ENCODE results near the gene ATP11A.
"Not testable (repeated sequence)": the region's sequence is repeated elsewhere in the genome, so short reads cannot be mapped to it uniquely, and the experiment has no call there.

The ATP11A gene

DNA sequence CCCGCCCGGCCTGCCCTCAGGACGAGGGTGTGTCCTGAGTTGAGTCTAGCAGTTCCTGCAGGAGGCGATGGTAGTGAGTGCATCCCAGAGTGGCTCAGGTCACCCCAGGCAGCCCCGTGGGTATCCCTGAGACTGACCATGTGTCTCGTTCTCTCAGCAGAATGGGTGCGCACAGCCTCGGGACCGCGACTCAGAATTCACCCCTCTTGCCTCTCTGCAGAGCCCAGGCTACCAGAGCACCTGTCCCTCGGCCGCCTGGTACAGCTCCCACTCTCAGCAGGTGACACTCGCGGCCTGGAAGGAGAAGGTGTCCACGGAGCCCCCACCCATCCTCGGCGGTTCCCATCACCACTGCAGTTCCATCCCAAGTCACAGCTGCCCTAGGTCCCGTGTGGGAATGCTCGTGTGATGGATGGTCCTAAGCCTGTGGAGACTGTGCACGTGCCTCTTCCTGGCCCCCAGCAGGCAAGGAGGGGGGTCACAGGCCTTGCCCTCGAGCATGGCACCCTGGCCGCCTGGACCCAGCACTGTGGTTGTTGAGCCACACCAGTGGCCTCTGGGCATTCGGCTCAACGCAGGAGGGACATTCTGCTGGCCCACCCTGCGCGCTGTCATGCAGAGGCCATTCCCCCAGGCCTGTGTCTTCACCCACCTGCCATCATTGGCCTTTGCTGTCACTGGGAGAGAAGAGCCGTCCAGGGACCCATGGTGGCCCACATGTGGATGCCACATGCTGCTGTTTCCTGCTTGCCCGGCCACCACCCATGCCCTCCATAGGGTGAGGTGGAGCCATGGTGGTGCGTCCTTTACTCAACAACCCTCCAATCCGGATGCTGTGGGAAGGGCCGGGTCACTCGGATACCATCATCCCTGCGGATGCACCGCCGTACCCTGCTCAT, 192.1 kb downstream of the ATP11A start:
- no peak for DNase-seq (ENCODE audit: low read depth)

DNA sequence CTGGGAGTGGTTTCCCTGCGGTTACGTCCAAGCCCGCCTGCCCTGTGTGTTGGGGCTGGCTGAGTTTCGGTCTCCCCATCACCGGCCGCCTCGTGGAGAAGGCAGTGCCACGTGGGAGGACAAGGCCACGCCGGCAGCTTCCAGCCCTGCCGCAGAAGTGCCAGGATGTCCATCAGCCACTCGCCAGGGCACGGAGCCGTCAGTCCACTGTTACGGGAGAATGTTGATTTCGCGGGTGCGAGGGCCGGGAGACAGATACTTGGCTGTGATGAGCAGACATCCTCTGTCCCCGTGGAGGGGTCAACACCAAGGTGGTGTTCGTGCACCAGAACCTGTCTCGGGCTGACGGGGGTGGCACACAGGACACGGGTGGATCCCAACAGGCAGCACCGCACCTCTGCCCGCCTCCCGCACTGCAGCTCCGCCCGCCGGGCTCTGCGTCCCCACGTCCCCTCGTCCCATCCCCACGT, 192.8 kb downstream of the ATP11A start:
- DNase-seq (ENCODE audit: low read depth) = no peak

DNA sequence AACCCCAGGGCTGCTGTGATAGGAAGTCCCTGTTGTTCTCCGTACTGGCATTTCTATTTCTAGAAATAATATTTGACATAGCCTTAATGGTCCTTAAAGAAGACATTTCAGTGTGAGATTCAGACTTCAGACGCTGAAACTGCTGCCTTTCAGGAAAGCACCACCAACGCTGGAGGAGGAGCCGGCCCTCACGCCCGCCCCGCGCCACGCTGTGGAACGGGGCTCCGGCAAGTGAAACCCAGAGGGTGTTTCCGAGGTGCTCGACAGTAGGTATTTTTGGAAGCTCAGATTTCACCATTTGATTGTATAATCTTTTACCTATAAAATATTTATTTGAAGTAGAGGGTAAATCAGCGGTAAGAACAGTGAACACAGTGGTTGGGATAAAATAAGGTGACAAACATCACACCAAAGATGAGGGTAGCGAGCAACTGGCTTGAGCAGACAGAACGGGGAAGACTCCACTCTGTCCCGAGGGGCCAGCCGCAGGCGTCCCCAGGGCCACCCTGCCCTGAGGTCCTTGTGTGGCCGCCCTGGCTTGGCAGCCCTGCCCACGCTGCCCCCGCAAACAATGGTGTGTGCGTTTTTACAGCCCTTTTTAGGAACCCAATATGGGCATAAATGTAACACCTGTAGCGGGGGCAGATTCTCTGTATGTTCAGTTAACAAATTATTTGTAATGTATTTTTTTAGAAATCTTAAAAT, 193.6 kb downstream of the ATP11A start:
- DNase-seq (ENCODE audit: low read depth) = no peak

DNA sequence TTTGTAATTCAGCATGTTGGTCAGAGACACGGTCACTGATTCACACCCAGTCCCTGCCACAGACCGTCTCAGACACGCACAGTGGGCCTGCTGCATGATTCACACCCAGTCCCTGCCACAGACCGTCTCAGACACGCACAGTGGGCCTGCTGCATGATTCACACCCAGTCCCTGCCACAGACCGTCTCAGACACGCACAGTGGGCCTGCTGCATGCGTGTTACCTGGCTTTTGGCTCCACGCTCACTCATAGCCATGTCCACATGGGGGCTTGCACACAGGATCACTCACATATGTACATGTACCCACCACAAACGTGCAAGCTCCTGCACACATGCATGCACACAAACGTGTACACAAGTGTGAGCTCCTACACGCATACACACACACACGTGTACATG, 194.9 kb downstream of the ATP11A start:
- DNase-seq (ENCODE audit: low read depth) = not testable (repeated sequence)

DNA sequence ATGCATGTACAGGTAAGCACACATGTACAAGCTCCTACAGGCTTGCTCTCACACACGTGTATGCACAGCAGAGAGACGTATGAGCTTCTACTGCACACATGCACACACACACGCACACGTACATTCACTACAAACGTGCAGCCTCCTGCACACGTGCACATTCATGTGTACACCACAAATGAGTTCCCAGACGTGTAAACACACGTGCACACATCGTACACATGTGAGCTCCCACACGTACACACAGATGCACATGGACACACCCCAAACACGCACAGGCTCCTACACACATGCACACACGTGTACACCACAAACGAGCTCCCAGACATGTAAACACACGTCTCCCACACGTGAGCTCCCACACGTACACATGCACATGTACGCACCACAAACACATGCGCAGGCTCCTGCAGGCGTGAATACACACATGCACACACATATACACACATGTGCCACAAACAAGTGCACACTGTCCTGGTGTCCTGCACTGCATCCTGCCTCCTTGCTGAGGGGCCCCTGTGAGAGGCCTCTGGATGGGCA, 195.5 kb downstream of the ATP11A start:
- DNase-seq (ENCODE audit: low read depth) = no peak

DNA sequence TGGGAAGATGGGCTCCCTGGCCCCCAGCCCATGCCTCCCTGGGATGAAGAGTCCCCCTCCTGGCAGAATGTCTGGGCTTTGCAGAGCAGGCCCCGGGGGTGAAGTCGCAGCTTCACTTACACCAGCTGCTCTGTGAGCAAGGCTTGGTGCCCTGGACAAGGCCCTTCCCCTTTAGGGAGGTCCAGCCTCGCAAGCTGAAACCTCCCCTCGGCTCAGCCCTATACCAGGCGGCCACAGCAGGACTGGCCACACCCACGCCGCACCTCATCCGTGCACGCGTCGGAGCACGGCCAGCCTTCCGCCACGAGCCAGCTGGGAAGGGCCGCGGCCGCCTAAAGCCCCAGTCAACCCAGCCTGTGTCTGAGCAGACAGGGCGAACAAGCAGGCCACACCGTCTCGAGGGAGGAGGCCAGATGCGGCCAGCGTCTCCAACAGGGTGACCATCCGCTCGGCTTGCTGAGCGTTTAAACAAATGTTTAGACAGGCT, 196.0 kb downstream of the ATP11A start:
- DNase-seq (ENCODE audit: low read depth) = no peak

DNA sequence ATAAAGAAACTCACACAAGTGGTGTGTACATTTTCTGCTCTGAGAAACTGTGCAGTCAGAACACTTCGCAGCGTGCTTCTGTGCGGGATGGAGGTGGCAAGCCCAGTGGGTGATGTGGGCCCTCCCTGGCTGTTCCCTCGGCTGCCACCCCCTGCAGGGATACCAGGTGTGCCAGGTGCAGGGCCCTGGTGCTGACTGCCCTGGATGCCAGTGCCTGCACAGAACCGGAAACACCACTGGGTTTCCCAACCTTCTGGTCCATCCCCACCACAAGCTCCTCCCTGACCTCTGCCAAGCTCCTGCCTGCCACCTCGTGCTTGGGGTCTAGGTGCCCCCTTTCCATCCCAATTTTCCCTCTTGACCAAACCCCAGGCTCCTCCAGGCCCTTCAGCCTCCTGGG, 197.3 kb downstream of the ATP11A start:
- no peak for DNase-seq (ENCODE audit: low read depth)

DNA sequence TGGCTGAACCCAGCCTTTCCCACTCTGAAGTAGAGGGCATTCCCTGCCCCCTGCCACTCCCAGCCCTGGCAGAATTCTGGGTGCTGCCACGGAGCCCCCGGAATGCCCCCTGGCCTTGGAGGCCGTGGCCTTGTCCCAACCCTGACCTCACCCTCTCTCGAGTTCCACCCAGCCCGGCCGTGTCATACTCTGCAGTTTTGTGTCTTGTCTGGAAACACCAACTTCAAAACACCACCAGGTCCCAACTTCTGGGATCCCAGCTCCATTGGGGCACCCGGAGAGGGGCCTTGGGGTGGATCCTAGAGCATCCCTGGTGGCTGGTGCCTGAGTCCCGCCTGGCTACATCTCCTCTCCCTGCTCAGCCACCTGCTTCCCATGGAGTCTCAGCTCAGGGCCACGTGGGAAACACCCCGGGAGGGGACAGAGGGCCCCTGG, 197.7 kb downstream of the ATP11A start:
- DNase-seq (ENCODE audit: low read depth) = no peak

DNA sequence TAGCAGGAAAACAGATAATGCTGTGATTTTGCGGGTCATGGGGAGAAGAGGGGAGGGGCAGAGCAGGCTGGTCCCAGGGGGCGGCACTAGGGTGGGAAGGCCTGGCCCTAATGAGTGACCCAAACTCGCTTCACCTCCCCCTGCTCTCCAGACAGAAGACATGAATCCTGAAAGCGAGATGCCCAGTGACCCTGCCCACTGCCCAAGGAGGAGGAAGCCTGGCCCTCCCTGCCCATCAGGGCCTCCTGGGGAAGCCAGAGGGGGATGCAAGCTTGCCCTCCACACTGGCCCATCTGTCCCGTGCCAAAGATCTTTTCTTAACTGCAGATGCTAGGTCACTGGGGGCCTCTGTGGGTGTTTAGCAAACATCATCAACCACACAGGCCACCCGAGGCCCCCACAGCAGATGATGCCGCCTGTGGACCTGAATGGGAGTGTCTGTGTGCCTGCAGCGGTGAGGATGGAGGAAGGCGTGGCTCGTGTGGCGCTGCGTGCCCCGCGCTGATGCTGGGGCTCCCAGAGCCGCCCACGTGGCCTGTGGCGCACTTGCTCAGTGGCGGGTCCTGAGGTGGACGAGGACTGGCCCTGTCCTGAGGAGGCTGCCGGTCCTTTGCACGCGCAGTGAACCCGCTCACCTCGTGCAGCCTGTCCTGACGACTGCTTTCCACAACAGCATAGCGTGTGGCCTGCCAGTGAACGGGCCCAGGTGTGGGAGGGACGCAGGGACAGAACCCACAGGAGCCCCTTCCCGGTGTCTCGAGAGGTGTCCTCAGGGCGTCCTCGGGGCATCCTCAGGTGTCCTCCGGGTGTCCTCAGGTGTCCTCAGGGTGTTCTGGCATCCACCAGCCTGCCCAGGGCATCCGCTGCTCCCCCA, 198.6 kb downstream of the ATP11A start:
- no peak for DNase-seq (ENCODE audit: low read depth)

DNA sequence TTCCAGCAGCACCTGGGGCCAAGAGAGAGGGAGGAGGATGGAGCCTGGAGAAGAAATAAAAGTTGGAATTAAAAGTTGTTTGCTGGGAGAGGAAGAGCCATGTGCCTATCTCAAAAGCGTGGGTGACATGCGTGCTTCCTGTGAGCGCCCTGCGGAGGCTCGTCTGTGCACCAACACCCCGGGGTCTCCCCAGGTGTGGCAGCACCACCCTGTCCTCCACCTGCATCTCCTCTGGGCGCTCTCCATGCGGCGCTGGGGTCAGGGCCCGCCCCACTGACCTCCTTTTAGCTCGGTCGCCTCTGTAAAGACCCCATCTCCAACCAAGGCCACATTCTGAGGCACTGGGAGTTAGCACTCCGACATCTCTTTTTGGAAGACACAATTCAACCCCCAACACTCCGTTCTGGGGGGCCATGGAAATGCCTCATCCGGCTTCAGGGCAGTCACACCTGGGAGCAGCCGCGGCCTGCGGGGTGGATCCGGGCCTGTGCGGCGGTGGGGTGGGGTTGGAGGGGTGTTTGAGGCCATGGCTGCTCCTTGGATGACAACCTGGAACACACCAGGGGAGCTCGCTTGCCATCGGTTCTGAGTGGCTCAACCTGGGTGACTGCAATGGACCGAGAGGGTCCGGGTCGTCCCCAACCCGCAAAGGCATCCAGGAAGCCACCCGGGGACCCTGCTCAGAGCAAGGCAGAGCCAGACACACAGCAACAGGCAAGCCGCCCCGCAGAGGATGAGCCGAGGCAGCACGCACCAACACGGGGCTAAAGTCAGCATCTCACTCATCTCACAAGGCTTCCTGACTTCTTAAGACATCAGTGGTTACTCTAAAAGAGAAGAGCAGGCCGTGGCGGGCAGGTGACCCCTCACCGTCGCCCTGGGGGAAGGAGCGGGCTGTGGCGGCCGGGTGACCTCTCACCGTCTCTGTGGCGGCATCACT, 199.8 kb downstream of the ATP11A start:
- no peak for DNase-seq (ENCODE audit: low read depth)

DNA sequence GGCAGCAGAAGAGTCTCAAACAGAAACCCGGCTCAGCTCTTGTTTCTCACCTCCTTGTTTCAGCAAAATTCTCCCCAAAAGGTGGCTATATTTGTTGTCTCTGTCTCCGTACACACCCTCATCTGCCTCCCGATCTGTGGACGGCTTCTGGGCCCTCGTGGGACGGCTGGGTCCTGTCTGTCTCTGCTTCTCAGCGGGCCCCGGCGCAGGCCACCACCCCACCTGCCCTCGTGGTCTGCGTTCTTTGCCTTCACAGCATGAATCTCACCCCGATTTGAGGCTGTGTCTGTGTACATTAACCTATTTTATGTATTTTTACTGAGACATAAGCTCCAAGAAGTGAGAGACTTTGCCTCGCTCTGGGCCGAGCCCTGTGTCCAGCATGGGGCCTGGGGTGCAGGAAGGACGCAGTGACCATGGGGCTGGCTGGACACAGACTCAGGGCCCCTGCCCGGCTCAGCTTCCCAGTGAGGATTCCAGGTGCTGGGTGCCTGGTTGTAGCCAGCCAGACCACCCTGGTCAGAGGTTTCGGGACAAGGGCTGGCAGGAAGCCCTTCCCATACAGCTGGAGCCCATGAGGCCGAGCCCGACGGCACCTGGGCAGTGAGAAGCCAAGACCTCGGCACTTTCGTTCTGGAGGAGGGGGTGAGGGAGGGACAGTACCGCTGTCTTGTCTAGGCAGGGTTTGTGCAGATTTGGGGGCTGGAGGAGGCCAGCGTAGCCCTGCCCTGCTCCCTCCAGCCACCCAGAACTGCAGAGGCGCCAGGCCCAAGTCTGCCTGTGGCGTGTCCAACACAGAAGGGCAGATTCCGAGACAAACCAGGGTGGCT, 200.7 kb downstream of the ATP11A start:
- DNase-seq (ENCODE audit: low read depth) = no peak

DNA sequence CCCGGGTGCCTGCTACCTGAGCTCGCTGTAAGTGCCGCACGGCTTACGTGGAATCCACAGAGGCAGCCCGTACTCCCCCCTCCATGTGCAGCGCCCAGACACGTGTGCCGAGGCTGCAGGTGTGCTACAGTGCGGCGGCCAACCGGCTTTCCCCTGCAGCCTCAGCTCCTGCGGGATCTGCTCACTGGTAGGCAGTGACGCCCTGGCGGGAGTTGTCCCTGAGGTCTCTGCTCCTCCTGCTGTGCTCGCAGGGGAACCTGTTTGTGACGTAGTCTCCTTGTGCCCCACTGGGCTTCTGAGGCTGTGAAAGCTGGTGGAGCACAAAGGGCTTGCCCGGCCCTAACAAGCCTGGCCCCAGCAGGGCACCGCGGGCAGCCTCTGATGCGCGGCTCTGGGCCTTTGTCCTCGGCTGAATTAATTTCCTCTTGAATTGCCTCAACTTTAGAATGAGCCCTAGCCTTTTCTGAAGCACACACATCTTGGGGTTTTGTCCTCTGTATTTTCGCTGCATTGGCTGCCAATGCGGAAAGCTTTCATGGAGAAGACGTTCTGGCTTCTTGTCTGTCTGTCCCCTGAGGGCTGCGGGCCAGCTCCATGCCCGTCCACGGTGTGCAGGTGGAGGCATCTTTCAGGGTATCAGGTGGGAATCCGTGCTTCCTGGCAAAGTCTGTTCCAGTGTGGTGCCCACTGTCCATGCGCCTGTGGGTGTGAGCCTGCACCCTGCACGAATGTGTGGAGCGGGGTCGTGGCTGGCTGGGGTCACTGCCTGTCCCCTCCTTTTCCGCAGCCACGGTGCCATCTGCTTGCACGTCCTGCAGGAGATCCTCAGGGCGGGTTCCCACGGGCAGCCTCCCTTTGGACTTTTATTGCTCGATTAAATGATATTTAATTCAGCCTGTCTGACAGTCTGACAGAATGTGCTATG, 201.9 kb downstream of the ATP11A start:
- no peak for DNase-seq (ENCODE audit: low read depth)

DNA sequence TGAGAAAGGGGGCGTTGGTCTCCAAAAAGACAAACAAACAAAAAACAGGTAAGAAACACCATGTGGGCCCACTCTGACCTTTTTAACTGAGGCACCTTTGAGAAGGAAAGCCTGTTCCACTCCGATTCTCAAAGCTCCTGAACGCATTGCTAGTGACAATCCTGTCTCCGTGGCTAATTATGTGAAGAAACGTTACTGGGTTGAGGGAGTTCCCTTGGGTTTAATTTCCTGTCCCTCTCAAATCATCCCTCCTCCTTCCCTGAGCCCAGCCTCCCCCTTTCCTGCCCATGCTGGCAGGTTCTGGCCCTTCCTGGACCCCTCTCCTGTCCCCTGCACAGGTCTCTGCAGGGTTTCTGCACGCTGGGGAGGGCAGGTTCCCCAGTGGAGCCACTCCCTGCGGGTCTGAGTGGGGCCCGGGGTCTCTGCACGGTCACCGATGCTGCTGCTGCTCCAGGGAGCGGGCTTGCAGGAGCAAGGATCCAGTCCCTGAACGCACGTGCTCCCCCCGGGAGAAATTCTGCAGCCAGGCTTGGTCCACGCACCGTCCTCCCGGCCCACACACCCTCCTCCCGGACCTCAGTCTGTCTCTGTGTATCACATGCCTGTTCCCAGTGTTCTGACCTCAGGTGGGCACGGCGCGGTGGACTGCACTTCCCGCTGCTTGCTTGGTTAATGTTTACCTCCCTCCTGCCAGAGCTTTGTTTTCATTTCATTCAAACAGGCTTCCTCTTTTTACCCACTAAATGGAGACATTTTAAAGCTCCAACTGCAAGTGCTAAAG, 202.8 kb downstream of the ATP11A start:
- DNase-seq (ENCODE audit: low read depth) = no peak

DNA sequence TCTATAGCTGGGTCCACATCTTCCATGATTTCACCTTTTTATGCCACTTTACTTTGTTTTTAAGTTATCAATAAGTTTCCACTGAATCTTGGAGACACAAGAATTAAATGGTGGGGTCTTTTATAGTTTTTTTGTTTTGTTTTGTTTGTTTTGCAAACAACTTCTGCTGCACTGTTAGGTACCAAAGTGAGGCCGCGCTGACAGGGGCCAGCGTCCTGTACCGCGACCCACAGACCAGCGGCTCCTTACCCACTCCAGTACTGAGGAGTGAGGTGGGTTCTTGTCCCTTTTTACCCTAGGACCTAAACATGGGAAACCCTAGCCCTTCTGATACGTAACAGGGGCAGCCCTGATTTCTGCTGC, 203.3 kb downstream of the ATP11A start:
- no peak for DNase-seq (ENCODE audit: low read depth)

DNA sequence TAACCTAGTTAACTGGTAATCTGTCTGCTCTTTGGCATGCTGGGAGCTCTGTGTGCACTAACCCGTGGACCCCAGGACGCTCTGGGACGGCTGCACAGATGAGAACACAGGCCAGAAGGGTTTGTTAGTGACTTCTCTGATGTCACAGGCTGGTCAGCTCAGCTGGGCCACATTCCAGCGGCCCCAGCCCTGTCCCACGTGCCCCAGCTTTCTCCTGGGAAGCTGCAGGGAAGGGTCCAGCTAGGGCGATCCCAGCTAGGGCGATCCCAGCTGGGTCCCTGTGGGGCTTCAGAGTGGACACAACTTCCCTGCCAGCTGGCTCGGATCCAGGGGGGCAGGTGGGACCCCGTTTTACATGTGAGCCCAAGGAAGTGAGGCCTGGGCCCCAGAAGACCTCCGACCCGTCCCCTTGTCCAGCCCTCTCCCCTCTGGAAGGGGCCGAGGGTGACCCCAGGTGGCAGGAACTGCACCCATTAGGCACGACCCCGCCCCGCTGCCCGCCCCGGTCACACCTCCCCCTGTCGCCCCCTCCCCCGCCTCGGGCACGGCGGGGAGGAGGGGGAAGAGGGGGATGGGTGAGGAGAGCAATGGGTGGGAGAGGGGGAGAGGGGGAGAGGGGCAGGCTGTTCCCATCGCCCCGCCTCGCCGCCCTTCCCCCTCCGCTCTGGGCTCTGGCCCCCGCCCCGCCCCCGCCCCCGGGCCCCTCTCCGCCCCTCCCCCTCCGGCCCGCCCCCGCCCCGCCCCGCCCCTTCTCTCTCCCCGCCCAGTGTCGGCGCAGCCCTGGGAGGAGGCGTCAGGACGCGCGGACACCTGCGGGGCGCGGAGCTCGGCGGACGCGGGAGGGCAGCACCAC, 204.0 kb downstream of the ATP11A start:
- no peak for DNase-seq (ENCODE audit: low read depth)

DNA sequence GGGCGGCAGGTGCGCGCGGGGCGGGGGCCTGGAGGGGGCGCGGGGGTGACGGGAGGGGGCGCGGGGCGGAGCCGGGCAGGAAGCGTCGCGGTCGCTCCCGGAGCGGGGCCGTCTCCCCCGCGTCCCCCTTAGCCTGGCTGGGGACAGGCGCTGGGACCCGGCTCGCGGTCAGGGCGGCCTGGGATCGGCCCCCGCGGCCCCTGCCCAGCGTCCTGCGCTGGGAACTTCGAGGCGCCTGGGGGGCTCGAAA, 204.5 kb downstream of the ATP11A start:
- DNase-seq (ENCODE audit: low read depth) = no peak
